Posterior vena cava (tissue), 2 donors: ENCODE results near the gene USP9X. TPM values are rescaled to one million over a fixed set of nuclear protein-coding genes. Genes with fewer than 3 reads are reported as not detected.
"Not testable (repeated sequence)": the region's sequence is repeated elsewhere in the genome, so short reads cannot be mapped to it uniquely, and the experiment has no call there.

Experiments
- DNase-seq: peaks from one replicate; pipeline ENCODE4 v3.0.0-alpha.2; 2020; ENCODE audit warnings: low spot score
- intact Hi-C, 2 donors: fragments of 100-400 bp; cut with DNase I; formaldehyde crosslinking; loops; one replicate each; pipeline versions ENCODE4 v1.14.1 to v1.14.2; 2022 to 2023
- total RNA-seq, 2 donors: library from RNA; stranded (reverse); fragmentation: NEBNext Ultra II Directional; extraction: Animal tissue kit (Norgen Biotek cat#: 25700); gene quantifications; one replicate each; pipeline ENCODE4 v1.2.1, GENCODE V29; 2021
- donor health status: DM: yes; HTN: yes; CAD: no.
- donor health status: DM: yes; HTN: yes; CAD: no.

Gene USP9X
- total RNA-seq, 2 donors from 2014 or later, result 74.4 to 84.0 TPM

DNA sequence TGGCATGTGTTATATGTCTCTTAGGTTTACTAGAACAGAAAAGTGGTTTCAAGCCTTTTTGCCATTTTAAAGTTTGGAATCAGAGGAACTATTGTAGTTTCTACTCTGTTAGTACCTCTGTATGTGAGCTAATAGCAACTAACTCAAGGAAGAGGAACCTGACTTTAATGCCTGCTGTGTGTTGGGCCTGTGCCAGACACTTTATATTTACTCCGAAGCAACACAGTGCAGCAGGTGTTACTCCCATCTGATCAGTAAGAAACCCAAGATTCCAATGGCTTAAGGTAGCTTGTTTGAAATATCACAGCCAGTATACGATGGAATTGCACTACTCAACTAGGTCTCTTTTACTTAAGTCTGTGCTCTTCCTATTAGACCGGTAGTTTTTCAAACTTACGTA, 79.2 kb downstream of the USP9X start:
- intact Hi-C loops, result loop anchor here in 1 of 2 donors (2.0 kb wide), 1 partner anchor 44 kb away; no protein-coding TSS in a partner anchor

DNA sequence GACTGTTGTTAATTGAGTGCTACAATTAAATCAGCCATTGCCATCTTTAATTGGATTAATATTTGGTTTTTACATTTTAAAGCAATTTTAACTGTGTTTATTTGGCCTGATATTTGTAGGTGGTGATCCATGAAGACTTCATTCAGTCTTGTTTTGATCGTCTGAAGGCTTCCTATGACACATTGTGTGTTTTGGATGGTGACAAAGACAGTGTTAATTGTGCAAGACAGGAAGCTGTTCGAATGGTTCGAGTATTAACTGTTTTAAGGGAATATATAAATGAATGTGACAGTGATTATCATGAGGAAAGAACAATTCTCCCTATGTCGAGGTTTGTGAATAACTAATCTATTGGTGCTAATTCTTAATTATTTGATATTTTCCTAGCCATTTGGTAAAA, 82.6 kb downstream of the USP9X start:
- intact Hi-C loops, result no loop called here

More for the DNA sequence above, 79.2 kb downstream of the USP9X start:
- DNase-seq, result no peak

DNA sequence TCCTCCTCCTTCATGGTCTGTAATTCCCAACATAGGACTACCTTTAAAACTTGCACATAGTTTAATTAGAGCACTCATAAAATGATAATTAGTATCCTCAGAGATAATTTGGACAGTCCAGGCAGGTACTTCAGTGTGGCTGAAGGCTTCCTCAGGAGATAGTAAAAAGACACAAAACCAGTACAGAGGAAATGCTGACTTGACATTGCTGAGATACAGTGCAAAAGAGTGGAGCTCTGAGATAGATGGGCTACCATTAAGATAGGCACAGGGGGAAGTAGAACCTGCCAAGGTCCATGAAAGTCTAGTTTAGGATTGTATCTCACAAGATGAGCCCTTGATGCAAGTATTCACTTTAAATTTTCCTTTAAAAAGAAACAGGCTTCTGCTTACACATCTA, 91.0 kb downstream of the USP9X start:
- intact Hi-C loops, result no loop called here
- DNase-seq, result no peak

More for the DNA sequence above, 82.6 kb downstream of the USP9X start:
- DNase-seq, result no peak

DNA sequence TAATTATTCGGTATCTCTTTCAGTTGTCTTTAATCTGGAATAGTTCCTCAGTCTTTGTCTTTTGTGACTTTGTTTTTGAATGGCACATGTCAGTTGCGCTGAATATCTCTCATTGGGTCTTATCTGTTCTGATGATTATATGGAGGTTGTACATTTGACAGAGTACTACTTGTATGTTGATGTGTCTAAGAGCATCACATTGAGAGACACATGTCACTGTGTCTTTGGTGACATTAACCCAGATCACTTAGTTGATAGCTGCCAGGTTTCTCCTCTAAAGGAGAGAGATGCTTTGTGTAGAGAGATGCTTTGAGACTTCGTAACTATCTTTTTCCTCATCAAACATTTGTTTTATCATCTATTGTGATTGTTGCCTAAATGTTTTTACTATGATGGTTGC, 92.1 kb downstream of the USP9X start:
- no peak for DNase-seq
- intact Hi-C loops, result no loop called here

DNA sequence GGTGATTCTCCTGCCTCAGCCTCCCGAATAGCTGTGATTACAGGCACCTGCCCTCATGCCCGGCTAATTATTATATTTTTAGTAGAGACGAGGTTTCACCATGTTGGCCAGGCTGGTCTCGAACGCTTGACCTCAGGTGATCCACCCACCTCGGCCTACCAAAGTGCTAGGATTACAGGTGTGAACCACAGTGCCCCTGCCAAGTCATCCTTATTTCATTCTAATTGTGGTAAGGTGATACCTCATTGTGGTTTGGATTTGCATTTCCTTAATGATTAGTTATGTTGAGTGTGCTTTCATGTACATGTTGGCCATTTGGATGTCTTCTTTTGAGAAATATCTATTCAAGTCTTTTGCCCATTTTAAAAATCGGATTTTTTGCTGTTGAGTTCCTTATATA, 93.0 kb downstream of the USP9X start:
- no peak for DNase-seq
- intact Hi-C loops, result no loop called here

DNA sequence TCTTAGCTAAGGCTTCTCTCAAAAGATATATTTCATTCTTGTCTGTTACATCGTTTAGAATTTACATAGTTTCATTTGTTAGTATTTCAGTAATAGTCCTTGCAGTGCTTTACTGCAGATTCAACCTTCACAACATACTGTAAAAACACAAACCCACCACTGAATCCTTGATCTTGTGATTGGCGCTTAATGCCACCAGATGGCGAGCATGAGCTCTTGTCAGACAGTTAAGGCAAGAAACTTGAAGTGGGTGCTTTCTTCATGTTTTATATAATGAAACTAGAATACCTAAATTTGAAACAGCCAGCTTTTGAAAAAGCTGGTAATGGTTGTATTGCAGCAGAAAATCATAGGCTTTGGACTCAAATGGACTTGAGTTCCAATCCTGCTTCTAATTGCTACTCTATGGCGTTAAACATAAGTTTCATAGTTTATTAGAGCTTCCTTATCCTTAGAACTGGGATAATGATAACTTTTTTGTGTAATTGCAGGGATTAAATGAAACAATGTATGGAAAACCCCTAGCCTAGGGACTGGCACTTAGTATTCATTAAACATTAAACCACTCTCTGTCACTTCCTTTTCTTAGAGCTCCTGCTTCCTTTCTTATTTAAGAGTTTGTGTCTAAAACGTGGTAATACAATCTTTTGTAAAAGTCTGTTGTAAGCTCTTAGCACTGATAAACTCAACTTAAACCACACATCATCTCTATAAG, 95.1 kb downstream of the USP9X start:
- no peak for DNase-seq
- intact Hi-C loops, result loop anchor here in 1 of 2 donors (5.0 kb wide), 1 partner anchor 72 kb away; no protein-coding TSS in a partner anchor

- DNase-seq, result no peak
- intact Hi-C loops, result loop anchor here in 1 of 2 donors (5.0 kb wide), 1 partner anchor 68 kb away; no protein-coding TSS in a partner anchor
Measured at GRCh38 chrX:41184312-41184711, 99.1 kb downstream of the USP9X start.

DNA sequence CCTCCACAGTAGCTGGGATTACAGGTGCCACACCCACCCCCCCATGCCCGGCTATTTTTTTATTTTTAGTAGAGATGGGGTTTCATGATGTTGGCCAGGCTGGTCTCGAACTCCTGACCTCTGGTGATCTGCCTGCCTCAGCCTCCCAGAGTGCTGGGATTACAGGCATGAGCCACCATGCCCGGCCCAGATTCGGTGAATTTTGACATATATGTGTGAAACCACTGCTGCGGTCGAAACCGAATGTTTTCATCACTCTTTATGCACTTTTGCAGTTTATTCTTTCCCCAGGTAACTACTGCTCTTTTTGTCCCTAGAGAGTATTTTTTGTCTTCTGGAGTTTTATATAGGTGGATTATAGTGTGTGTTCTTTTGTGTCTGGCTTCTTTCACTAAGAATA, 101.7 kb downstream of the USP9X start:
- intact Hi-C loops, DNase-seq: not testable (repeated sequence)

DNA sequence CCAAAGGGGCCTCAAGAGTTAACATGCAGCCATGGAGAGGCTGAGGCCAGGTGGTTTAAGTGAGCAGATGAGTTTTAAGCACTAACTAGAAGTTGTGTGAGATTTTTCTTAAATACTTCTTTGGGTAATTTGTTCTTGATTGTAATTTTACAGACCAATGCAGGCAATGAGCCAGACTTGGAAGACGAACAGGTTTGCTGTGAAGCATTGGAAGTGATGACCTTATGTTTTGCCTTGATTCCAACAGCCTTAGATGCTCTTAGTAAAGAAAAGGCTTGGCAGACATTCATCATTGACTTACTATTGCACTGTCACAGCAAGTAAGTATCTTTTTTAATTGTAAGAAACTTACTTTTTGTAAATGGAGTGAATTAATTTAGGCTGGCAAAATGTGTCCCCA, 103.9 kb downstream of the USP9X start:
- intact Hi-C loops, result no loop called here
- no peak for DNase-seq

DNA sequence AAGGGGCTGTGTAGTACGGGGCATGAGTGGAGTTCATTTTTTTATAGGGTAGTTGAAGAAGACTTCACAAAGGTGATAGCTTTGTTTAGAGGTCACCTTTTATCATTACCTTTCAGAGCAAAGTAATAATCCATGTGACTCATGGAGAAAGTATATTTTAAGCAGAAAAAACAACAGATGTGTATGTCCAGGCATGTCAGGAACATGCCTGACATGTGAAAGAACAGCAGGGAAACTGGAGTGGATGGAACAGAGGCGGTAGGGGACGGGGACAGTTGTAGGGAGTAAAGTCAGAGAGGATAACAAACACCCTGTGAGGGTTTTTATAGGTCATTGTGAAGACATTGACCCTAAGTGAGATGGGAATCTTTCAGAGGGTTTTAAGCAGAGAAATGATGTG, 107.6 kb downstream of the USP9X start:
- intact Hi-C loops, result loop anchor here in 1 of 2 donors (2.0 kb wide), 1 partner anchor 52 kb away; no protein-coding TSS in a partner anchor
- DNase-seq, result no peak

DNA sequence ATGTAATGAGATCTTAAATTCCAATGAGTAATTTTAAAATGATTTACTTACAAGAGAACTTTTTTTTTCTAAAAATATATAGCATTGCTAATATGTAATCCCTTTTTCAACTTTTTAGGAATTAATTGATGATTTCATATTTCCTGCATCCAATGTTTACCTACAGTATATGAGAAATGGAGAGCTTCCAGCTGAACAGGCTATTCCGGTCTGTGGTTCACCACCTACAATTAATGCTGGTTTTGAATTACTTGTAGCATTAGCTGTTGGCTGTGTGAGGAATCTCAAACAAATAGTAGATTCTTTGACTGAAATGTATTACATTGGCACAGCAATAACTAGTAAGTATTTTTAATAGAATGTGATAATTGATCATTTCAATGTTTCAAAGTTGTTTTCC, 113.2 kb downstream of the USP9X start:
- intact Hi-C loops, result no loop called here
- DNase-seq, result no peak

DNA sequence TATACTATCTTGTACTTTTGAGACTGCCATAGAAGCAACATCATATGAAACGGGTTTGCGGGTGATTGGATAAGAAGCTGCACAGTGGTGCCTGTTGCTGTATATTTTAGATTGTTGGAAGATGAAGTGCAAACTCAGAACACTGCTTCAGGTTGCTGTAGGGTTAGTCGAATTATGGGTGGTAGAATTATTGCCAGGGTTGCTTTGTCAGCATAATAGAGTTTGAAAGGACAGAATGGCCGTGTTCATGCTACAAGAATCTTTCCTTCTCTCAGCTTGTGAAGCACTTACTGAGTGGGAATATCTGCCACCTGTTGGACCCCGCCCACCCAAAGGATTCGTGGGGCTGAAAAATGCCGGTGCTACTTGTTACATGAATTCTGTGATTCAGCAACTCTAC, 115.5 kb downstream of the USP9X start:
- DNase-seq, result no peak
- intact Hi-C loops, result no loop called here

DNA sequence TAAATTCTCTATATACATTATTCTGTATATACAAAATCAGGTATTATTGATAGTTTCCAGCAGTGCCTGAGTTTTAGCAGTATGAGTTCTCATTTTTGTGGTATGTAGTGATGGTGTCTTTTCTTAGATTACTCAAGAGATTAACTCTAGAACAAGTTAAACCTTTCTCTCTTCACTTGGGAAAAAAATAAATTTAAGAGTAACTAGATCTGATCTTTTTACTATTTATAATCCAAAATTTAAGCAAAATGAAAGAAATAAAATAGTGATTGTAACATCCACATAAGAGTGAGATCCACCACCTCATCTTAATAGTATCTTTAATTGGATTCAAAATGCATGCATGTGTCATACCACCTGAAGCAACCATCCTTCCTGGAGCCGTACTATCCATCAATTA, 124.6 kb downstream of the USP9X start:
- intact Hi-C loops, result no loop called here
- DNase-seq, result no peak

GRCh38 chrX:41224605-41225004, 139.4 kb downstream of the USP9X start:
- DNase-seq, result no peak
- intact Hi-C loops, result no loop called here

- intact Hi-C loops, result no loop called here
- no peak for DNase-seq
Measured at GRCh38 chrX:41233988-41234387, 148.7 kb downstream of the USP9X start.

DNA sequence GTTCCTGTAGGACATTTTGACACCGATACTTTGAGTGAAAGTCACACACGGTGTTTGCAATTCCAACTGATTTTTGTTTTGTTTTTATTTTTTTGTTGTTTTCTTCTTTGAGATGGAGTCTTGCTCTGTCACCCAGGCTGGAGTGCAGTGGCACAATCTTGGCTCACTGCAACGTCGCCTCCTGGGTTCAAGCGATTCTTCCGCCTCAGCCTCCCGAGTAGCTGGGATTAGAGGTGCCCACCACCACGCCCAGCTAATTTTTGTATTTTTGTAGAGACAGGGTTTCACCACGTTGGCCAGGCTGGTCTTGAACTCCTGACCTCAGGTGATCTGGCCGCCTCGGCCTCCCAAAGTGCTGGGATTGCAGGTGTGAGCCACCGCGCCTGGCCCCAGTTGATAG, 149.2 kb downstream of the USP9X start:
- DNase-seq, intact Hi-C loops: not testable (repeated sequence)

DNA sequence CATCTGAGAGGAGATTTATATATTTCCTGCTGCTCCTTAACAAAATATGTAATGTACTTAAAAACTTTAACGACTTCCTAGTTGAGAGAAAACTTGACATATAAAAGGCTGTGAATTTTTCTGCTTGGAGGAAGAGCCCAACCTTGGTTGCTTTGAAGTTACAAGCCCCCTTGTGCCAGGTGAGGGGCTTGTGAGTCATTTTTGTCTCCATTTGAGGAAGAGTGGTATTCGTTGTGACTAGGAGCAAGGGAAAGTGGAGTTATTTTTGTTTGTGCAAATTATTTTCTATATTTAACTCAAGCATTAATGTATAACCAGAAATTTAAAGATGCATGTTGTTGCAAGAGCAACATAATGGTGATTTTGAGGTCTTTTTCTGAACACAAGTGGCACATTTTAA, 149.7 kb downstream of the USP9X start:
- no peak for DNase-seq
- intact Hi-C loops, result no loop called here

- DNase-seq, result no peak
- intact Hi-C loops, result no loop called here
Measured at GRCh38 chrX:41236629-41237028, 151.4 kb downstream of the USP9X start.

DNA sequence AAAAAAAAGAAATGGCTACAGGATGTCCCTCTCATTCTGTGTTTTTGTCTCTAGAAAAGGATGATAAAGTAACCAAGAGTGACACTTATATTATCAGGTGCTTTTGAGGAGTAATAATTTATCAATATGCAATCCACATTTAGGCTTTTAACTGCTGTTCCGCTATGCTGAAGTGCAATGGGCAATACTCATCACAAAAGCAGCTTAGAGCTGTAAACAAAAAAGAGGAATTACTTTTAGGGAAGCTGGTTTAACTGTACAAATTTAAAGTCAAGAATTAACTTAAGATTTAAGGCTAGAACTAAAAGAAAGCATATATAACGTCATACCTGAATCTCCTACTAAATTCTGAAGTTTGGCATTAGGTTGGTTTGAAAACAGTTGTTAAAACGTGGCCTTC, 155.3 kb downstream of the USP9X start:
- intact Hi-C loops, result loop anchor here in 1 of 2 donors (5.0 kb wide), 1 partner anchor 1268 kb away; no protein-coding TSS in a partner anchor
- DNase-seq, result no peak

DNA sequence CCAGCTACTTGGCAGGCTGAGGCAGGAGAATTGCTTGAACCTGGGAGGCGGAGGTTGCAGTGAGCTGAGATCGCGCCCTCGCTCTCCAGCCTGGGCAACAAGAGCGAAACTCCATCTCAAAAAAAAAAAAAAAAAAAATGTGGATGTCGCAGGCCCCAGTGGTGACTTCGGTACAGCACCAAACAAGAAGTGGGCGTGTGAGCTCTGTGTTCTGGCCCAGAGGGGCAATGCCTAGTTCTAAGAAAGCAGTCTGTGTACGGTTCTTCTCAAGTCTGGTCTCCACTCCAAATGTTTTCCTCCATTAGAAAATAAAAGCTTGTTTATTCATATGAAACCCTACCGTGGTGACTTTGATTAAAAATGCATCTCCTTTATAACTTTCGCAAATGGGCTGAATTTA, 156.7 kb downstream of the USP9X start:
- DNase-seq, result no peak
- intact Hi-C loops, result loop anchor here in 1 of 2 donors (5.0 kb wide), 1 partner anchor 1270 kb away; no protein-coding TSS in a partner anchor

GRCh38 chrX:41245641-41246040, 160.4 kb downstream of the USP9X start:
- DNase-seq, result no peak
- intact Hi-C loops, result no loop called here
